CD4-positive, alpha-beta T cell (primary cell): ENCODE measurements around the gene MIAT. TPM values are rescaled to one million over a fixed set of nuclear protein-coding genes. Genes with fewer than 3 reads are reported as not detected.

Experiments
- ATAC-seq: fragments of 200-7000 bp; cut with Tn5 transposase; one replicate; pipeline ENCODE4 v1.10.0; 2022; ENCODE audit warnings: mild to moderate bottlenecking; ENCODE audit not compliant: poor library complexity
- CTCF ChIA-PET: fragments of 350-600 bp; sonication (Branson Sonifier 250); formaldehyde crosslinking; loops from one replicate; lab custom pipeline; 2021; ENCODE audit warnings: antibody characterized with exemption, inconsistent platforms; lab: Charles Lee
- POLR2A ChIA-PET: fragments of 350-600 bp; sonication (Branson Sonifier 250); formaldehyde crosslinking; loops from one replicate; lab custom pipeline; 2021; ENCODE audit warnings: antibody characterized with exemption, inconsistent platforms; lab: Charles Lee
- DNase-seq, 14 experiments: peaks; one replicate each; pipeline ENCODE4 v3.0.0-alpha.2; 2013 to 2020; ENCODE audit warnings: mixed read lengths in 2 of 14
- H3K27ac ChIP-seq, 2 donors: one replicate each; pipeline versions ENCODE4 v1.5.1 to v1.7.0; 2013; ENCODE audit warnings: low read length in 2 of 2, low read depth in 1 of 2, mild to moderate bottlenecking in 1 of 2
- H3K27me3 ChIP-seq, 2 experiments: 1 replicate in 1 of 2; 2 replicates in 1 of 2; pipeline versions ENCODE4 v1.6.1 to v1.7.0; 2013; ENCODE audit warnings: low read length in 2 of 2, control low read depth in 1 of 2, mild to moderate bottlenecking in 1 of 2, moderate library complexity in 1 of 2; ENCODE audit not compliant: insufficient read depth in 2 of 2, control insufficient read depth in 1 of 2
- H3K36me3 ChIP-seq: one replicate; pipeline ENCODE4 v1.6.1; 2013; ENCODE audit warnings: low read length, control low read depth; ENCODE audit not compliant: insufficient read depth
- H3K4me1 ChIP-seq: one replicate; pipeline ENCODE4 v1.6.1; 2013; ENCODE audit warnings: low read length, control low read depth; ENCODE audit not compliant: insufficient read depth
- H3K4me3 ChIP-seq: one replicate; pipeline ENCODE4 v1.5.1; 2013; ENCODE audit warnings: mild to moderate bottlenecking, low read length, moderate library complexity
- H3K9me3 ChIP-seq, 2 experiments: 1 replicate in 1 of 2; 2 replicates in 1 of 2; pipeline versions ENCODE4 v1.6.1 to v1.7.0; 2013; ENCODE audit warnings: low read length in 2 of 2, mild to moderate bottlenecking in 2 of 2, control low read depth in 1 of 2, moderate library complexity in 1 of 2; ENCODE audit not compliant: control insufficient read depth in 1 of 2, insufficient read depth in 1 of 2
- H3K27ac Mint-ChIP-seq: one replicate; pipeline ENCODE4 v1.8.0; 2020; ENCODE audit warnings: mixed read lengths
- H3K27me3 Mint-ChIP-seq: one replicate; pipeline ENCODE4 v1.8.0; 2021; ENCODE audit warnings: mixed read lengths
- H3K36me3 Mint-ChIP-seq: one replicate; pipeline ENCODE4 v1.8.0; 2021; ENCODE audit warnings: low read depth, mixed read lengths
- H3K4me1 Mint-ChIP-seq: one replicate; pipeline ENCODE4 v1.8.0; 2021; ENCODE audit warnings: low read depth, mixed read lengths
- H3K4me3 Mint-ChIP-seq: one replicate; pipeline ENCODE4 v1.8.0; 2020; ENCODE audit warnings: mild to moderate bottlenecking, mixed read lengths
- H3K9me3 Mint-ChIP-seq: one replicate; pipeline ENCODE4 v1.8.0; 2020; ENCODE audit warnings: mixed read lengths
- intact Hi-C, 2 experiments: fragments of 100-400 bp; cut with DNase I in 1 of 2; cut with micrococcal nuclease in 1 of 2; formaldehyde crosslinking; loops; one replicate each; pipeline versions ENCODE4 v1.15.1 to v1.9.0; 2023 to 2025; cut with DNase I, micrococcal nuclease
- total RNA-seq, 174 experiments: library from RNA in 2 of 174; stranded (reverse) in 2 of 174; gene quantifications; one replicate each; pipeline ENCODE4 v1.2.3 and lab custom pipeline; 2021 to 2026
- TF ChIP-seq, protein P1 (sequence below): fragments of 200-600 bp; IDR thresholded peaks from one replicate; pipeline ENCODE4 v1.8.0; 2022; ENCODE audit warnings: antibody characterized with exemption, mild to moderate bottlenecking

MIAT gene
- total RNA-seq, 2 experiments from 2014 or later, result 26.8 to 27.2 TPM

DNA sequence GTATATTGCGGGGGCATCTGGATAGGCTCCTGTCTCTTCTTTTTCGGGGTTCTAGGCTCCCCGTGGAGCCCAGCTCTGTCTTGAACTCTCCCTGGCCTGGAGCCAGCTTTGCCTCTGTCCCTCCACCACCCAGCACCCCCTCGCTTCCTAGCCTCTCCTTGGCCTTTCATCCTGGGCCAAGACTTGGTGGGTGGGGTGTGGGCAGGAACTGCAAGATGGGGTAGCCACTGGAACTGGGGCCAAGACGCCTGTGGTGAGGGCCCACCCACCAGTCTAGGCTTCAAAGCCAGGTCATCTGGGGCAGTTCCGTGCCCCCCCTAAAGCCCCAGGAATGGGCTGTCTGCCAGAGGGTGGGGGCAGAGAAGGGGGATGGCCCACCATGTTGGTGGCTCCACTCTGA is 37.9 kb upstream of the MIAT start:
- CTCF ChIA-PET, result no interaction called here
- H3K9me3 ChIP-seq, result no peaks in the 10 kb centered on the region
- ATAC-seq, result no peak
- H3K4me1 ChIP-seq, result peaks cover 3% of the 10 kb centered on the region
- H3K27ac Mint-ChIP-seq, result no peak overlapping the region
- H3K27me3 ChIP-seq, result no peaks in the 10 kb centered on the region
- no peaks in the 10 kb centered on the region for H3K27me3 Mint-ChIP-seq
- no peak overlapping the region for H3K4me3 Mint-ChIP-seq
- intact Hi-C loops, result no loop called here
- H3K36me3 Mint-ChIP-seq, result no peaks in the 10 kb centered on the region
- TF ChIP-seq, protein P1, sequence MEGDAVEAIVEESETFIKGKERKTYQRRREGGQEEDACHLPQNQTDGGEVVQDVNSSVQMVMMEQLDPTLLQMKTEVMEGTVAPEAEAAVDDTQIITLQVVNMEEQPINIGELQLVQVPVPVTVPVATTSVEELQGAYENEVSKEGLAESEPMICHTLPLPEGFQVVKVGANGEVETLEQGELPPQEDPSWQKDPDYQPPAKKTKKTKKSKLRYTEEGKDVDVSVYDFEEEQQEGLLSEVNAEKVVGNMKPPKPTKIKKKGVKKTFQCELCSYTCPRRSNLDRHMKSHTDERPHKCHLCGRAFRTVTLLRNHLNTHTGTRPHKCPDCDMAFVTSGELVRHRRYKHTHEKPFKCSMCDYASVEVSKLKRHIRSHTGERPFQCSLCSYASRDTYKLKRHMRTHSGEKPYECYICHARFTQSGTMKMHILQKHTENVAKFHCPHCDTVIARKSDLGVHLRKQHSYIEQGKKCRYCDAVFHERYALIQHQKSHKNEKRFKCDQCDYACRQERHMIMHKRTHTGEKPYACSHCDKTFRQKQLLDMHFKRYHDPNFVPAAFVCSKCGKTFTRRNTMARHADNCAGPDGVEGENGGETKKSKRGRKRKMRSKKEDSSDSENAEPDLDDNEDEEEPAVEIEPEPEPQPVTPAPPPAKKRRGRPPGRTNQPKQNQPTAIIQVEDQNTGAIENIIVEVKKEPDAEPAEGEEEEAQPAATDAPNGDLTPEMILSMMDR, result no peak
- no peak overlapping the region for H3K4me3 ChIP-seq
- H3K27ac ChIP-seq, result no peak overlapping the region
- no peaks in the 10 kb centered on the region for H3K4me1 Mint-ChIP-seq
- H3K36me3 ChIP-seq, result no peaks in the 10 kb centered on the region
- no peak for DNase-seq
- POLR2A ChIA-PET, result no interaction called here
- H3K9me3 Mint-ChIP-seq, result no peaks in the 10 kb centered on the region

DNA sequence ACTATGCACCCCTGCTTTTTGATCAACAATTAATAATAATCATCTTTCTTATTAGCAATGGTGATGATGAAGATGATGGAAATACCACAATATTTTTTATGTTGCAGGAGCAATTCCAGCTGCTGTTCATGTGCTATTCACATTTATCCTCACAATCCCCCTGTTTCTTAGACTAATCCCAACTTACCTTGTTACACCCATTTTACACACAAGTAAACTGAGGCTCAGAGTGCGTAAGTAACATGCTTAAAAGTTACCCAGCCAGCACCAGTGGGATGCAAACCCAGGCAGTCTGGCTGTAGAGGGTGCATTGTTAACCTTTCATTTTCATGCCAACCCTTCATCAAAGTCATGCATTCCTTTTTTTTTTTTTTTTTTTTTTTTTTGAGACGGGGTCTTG is 37.2 kb upstream of the MIAT start:
- intact Hi-C loops, result no loop called here
- peaks cover under 1% of the 10 kb centered on the region for H3K4me1 ChIP-seq
- DNase-seq, result no peak
- Mint-ChIP-seq H3K4me1 (no peaks in the 10 kb centered on the region), H3K27ac (no peak overlapping the region), H3K27me3 (no peaks in the 10 kb centered on the region), H3K9me3 (no peaks in the 10 kb centered on the region), H3K36me3 (no peaks in the 10 kb centered on the region), H3K4me3 (no peak overlapping the region)
- no peaks in the 10 kb centered on the region for H3K36me3 ChIP-seq
- ChIA-PET CTCF (no interaction called here), POLR2A (no interaction called here)
- H3K4me3 ChIP-seq, result no peak overlapping the region
- no peaks in the 10 kb centered on the region for H3K9me3 ChIP-seq
- no peak overlapping the region for H3K27ac ChIP-seq
- no peak for ATAC-seq
- TF ChIP-seq, protein P1, result no peak
- no peaks in the 10 kb centered on the region for H3K27me3 ChIP-seq

DNA sequence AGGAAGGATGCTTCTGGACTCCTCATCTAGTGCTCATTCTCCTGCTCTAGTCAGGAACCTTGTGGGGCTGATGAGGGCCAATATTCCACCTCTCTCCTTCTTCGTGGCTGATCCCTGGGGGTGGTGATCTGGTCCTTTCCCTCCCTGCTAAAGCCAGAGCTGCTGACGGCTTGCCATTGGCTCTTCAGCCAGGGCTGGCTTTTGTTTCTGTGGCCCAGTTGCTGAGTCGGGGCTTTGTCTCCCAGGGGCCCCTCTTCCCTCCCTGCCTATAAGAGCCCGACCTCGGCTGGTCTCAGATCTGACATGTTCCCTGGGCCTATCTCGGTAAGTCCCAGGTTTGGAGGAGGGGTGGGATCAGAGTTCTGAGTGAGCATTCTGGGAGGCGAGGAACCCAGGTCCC is 35.7 kb upstream of the MIAT start, which contains the start of gene CRYBA4:
Gene CRYBA4 (plus strand): TSS at position 301 of the 400 bp plus-strand sequence. CDS start 634 bp downstream, outside the sequence.
- no peaks in the 10 kb centered on the region for H3K4me1 ChIP-seq
- H3K4me3 Mint-ChIP-seq, result no peak within 1 kb of the TSS
- H3K36me3 ChIP-seq, result no peaks in the 10 kb centered on the region
- H3K9me3 Mint-ChIP-seq, result no peaks in the 10 kb centered on the region
- no peaks in the 10 kb centered on the region for H3K36me3 Mint-ChIP-seq
- H3K27me3 Mint-ChIP-seq, result no peaks in the 10 kb centered on the region
- no peak within 1 kb of the TSS for H3K4me3 ChIP-seq
- H3K4me1 Mint-ChIP-seq, result no peaks in the 10 kb centered on the region
- ATAC-seq (no peak), DNase-seq (no peak)
- intact Hi-C loops, result no loop called here
- no peak within 1 kb of the TSS for H3K27ac ChIP-seq
- no peaks in the 10 kb centered on the region for H3K9me3 ChIP-seq
- TF ChIP-seq, protein P1, result no peak
- H3K27me3 ChIP-seq, result no peaks in the 10 kb centered on the region
- no peak within 1 kb of the TSS for H3K27ac Mint-ChIP-seq
- ChIA-PET POLR2A (no interaction called here), CTCF (no interaction called here)
